ENCODE data around the gene COL11A2. TPM values are rescaled to one million over a fixed set of nuclear protein-coding genes. Genes with fewer than 3 reads are reported as not detected.

COL11A2 gene
- total RNA-seq, 3 donors from 2014 or later = 0.32 to 1.0 (median 0.98) TPM

GRCh38 chr6:33207552-33208090 lies 15.4 kb upstream of the COL11A2 start:
- no peak for TF ChIP-seq POLR2A (IDR thresholded peaks at IDR 0.05)
- TF ChIP-seq CTCF (IDR thresholded peaks at IDR 0.05) = no peak
- no peak for TF ChIP-seq POLR2AphosphoS5 (IDR thresholded peaks at IDR 0.05)
- intact Hi-C loops (cut with DNase I; ENCODE audit: low total_unique reads) = no loop called here
- H3K27me3 ChIP-seq = no peaks in the 10 kb centered on the region
- peak; percentile 69 to 73 for DNase-seq (ENCODE audit: low spot score in 2 of 2)
- H3K9me3 ChIP-seq = no peaks in the 10 kb centered on the region
- peak overlapping the region; percentile 73 to 91 (median 91) for H3K4me3 ChIP-seq
- no peaks in the 10 kb centered on the region for H3K36me3 ChIP-seq
- H3K27ac ChIP-seq = peak overlapping the region; percentile 97 to 99
- H3K4me1 ChIP-seq = peaks cover 5 to 22% of the 10 kb centered on the region in 2 donors

GRCh38 chr6:33206864-33207551 lies 14.7 kb upstream of the COL11A2 start:
- DNase-seq (ENCODE audit: low spot score in 2 of 2) = no peak
- intact Hi-C loops (cut with DNase I; ENCODE audit: low total_unique reads) = no loop called here
- Histone ChIP-seq H3K27ac (peak overlapping the region; percentile 97 to 99), H3K9me3 (no peaks in the 10 kb centered on the region), H3K36me3 (no peaks in the 10 kb centered on the region), H3K4me3 (peak overlapping the region; percentile 73 to 91 (median 91)), H3K27me3 (no peaks in the 10 kb centered on the region), H3K4me1 (peaks cover 9 to 27% of the 10 kb centered on the region in 2 donors)
- TF ChIP-seq POLR2A (IDR thresholded peaks at IDR 0.05) (no peak), POLR2AphosphoS5 (IDR thresholded peaks at IDR 0.05) (no peak), CTCF (IDR thresholded peaks at IDR 0.05) (no peak)

GRCh38 chr6:33206027-33206863 lies 14.0 kb upstream of the COL11A2 start:
- Histone ChIP-seq H3K36me3 (no peaks in the 10 kb centered on the region), H3K27ac (no peak overlapping the region), H3K27me3 (no peaks in the 10 kb centered on the region), H3K9me3 (no peaks in the 10 kb centered on the region), H3K4me3 (no peak overlapping the region), H3K4me1 (peaks cover 15 to 33% of the 10 kb centered on the region in 2 donors)
- intact Hi-C loops (cut with DNase I; ENCODE audit: low total_unique reads) = no loop called here
- DNase-seq (ENCODE audit: low spot score in 2 of 2) = no peak
- no peak for TF ChIP-seq POLR2AphosphoS5 (IDR thresholded peaks at IDR 0.05)
- no peak for TF ChIP-seq CTCF (IDR thresholded peaks at IDR 0.05)
- TF ChIP-seq POLR2A (IDR thresholded peaks at IDR 0.05) = no peak

GRCh38 chr6:33205191-33206026 lies 13.1 kb upstream of the COL11A2 start:
- intact Hi-C loops (cut with DNase I; ENCODE audit: low total_unique reads) = no loop called here
- peaks cover 15 to 33% of the 10 kb centered on the region in 2 donors for H3K4me1 ChIP-seq
- no peak for TF ChIP-seq POLR2A (IDR thresholded peaks at IDR 0.05)
- H3K9me3 ChIP-seq = no peaks in the 10 kb centered on the region
- H3K36me3 ChIP-seq = no peaks in the 10 kb centered on the region
- no peak for DNase-seq (ENCODE audit: low spot score in 2 of 2)
- H3K4me3 ChIP-seq = peak overlapping the region; percentile 62 to 87 (median 74)
- peak overlapping the region; percentile 81 to 85 for H3K27ac ChIP-seq
- no peaks in the 10 kb centered on the region for H3K27me3 ChIP-seq
